Ascending aorta (tissue), 2 donors: ENCODE data around the gene FGD6. TPM values are rescaled to one million over a fixed set of nuclear protein-coding genes. Genes with fewer than 3 reads are reported as not detected.
A peak's percentile ranks its signal among the peaks of the same experiment; 100 is the strongest.

Experiments used
- DNase-seq, 2 donors: peaks; one replicate each; pipeline ENCODE4 v3.0.0-alpha.2; 2019; ENCODE audit warnings: low spot score in 2 of 2
- H3K27ac ChIP-seq, 2 donors: fragments of 200-600 bp; sonication (generic); one replicate each; pipeline ENCODE4 v1.5.1; 2016 to 2017; ENCODE audit warnings: mild to moderate bottlenecking in 1 of 2
- H3K27me3 ChIP-seq: fragments of 200-600 bp; sonication (generic); one replicate; pipeline ENCODE4 v1.5.1; 2017
- H3K36me3 ChIP-seq, 2 donors: fragments of 200-600 bp; sonication (generic); one replicate each; pipeline ENCODE4 v1.5.1; 2016
- H3K4me1 ChIP-seq, 2 donors: fragments of 200-600 bp; sonication (generic); one replicate each; pipeline ENCODE4 v1.5.1; 2016 to 2017; ENCODE audit warnings: mild to moderate bottlenecking in 1 of 2
- H3K4me3 ChIP-seq, 2 donors: fragments of 200-600 bp; sonication (generic); one replicate each; pipeline ENCODE4 v1.5.1; 2016 to 2017; ENCODE audit warnings: mild to moderate bottlenecking in 1 of 2
- H3K9me3 ChIP-seq, 2 donors: fragments of 200-600 bp; sonication (generic); one replicate each; pipeline ENCODE4 v1.5.1; 2016
- CTCF ChIP-seq, 3 experiments: fragments of 200-600 bp in 2 of 3; fragments of 450-650 bp in 1 of 3; sonication (generic) in 2 of 3; IDR thresholded peaks; one replicate each; pipeline ENCODE4 v1.5.1; 2016 to 2019; ENCODE audit warnings: antibody characterized with exemption in 3 of 3, mild to moderate bottlenecking in 1 of 3, moderate library complexity in 1 of 3
- intact Hi-C: fragments of 100-400 bp; cut with DNase I; formaldehyde crosslinking; loops from one replicate; pipeline ENCODE4 v1.15.1; 2023
- total RNA-seq: library from RNA; depleted of rRNA; stranded (reverse); fragments of >200 nt; gene quantifications from one replicate; pipeline ENCODE4 v1.1.0, GENCODE V29; 2016

The FGD6 gene
- total RNA-seq, 1 donor from 2014 or later = 2.0 TPM

- no peak for TF ChIP-seq CTCF (IDR thresholded peaks at IDR 0.05)
- peak overlapping the region; percentile 81 to 90 for H3K4me3 ChIP-seq
- H3K27ac ChIP-seq = peak overlapping the region; percentile 84 to 99
- H3K4me1 ChIP-seq = peaks cover 0 to 15% of the 10 kb centered on the region in 2 donors
- no peaks in the 10 kb centered on the region for H3K9me3 ChIP-seq
- H3K36me3 ChIP-seq = no peaks in the 10 kb centered on the region
- DNase-seq = peak in 1 of 2 donors; percentile 13
- intact Hi-C loops = loop anchor here (1.0 to 5.0 kb wide), 5 partner anchors 35 to 255 kb away; partner anchors contain the start of genes METAP2 and NR2C1
- no peaks in the 10 kb centered on the region for H3K27me3 ChIP-seq
These were observed 423 bp downstream of the FGD6 start for GRCh38 chr12:95216711-95217376.

GRCh38 chr12:95215949-95216348 is 1.3 kb downstream of the FGD6 start:
- Histone ChIP-seq H3K9me3 (no peaks in the 10 kb centered on the region), H3K36me3 (no peaks in the 10 kb centered on the region), H3K27ac (no peak overlapping the region), H3K27me3 (no peaks in the 10 kb centered on the region), H3K4me3 (peak overlapping the region; percentile 81 to 90), H3K4me1 (peaks cover 0 to 7% of the 10 kb centered on the region in 2 donors)
- intact Hi-C loops = loop anchor here (2.0 to 5.0 kb wide), 4 partner anchors 36 to 256 kb away; partner anchors contain the start of genes METAP2 and NR2C1
- DNase-seq = no peak
- no peak for TF ChIP-seq CTCF (IDR thresholded peaks at IDR 0.05)

DNA sequence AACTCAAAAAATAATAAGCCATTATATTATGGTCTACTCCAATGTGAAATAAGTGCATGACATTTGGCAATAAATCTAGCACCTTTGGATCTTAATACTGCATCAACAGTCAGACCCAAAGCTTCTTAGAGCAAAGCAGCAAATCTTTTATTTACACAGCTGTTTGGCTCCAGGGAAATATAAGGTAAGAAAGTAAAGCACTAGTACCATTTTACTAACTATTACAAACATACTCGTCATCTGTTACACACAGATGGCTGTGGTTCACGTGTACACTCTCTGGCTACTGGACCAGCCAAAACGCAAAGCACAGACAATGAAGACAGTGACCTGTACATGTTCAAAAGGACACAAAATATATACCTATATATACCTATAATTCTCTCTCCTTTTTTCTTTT is 2.8 kb downstream of the FGD6 start:
- no peaks in the 10 kb centered on the region for H3K27me3 ChIP-seq
- no peak for DNase-seq
- peaks cover 0 to 3% of the 10 kb centered on the region in 2 donors for H3K4me1 ChIP-seq
- no peaks in the 10 kb centered on the region for H3K9me3 ChIP-seq
- H3K27ac ChIP-seq = no peak overlapping the region
- no peak overlapping the region for H3K4me3 ChIP-seq
- intact Hi-C loops = no loop called here
- no peak for TF ChIP-seq CTCF (IDR thresholded peaks at IDR 0.05)
- no peaks in the 10 kb centered on the region for H3K36me3 ChIP-seq

DNA sequence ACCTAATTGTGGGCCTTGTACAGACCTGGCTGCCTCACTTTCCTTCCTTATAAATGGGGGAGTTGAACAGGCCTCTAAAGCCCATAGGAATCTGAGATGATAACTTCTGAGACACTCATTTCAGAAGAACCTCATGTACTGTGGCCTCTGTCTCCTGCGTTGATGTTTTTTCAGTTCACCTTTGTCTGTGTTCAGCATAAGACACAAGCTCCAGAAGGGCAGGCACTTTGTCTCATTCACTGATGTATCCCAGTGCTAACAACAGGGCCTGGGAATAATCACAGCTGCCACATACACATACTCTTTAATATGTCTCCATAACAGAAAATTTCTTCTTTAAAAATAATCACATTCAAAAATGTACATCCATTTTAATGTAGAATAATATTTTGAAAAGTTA is 3.3 kb downstream of the FGD6 start:
- no peak overlapping the region for H3K27ac ChIP-seq
- no peak for DNase-seq
- no peak for TF ChIP-seq CTCF (IDR thresholded peaks at IDR 0.05)
- no peaks in the 10 kb centered on the region for H3K9me3 ChIP-seq
- intact Hi-C loops = no loop called here
- H3K4me3 ChIP-seq = no peak overlapping the region
- no peaks in the 10 kb centered on the region for H3K27me3 ChIP-seq
- no peaks in the 10 kb centered on the region for H3K36me3 ChIP-seq
- H3K4me1 ChIP-seq = peaks cover 0 to 3% of the 10 kb centered on the region in 2 donors

DNA sequence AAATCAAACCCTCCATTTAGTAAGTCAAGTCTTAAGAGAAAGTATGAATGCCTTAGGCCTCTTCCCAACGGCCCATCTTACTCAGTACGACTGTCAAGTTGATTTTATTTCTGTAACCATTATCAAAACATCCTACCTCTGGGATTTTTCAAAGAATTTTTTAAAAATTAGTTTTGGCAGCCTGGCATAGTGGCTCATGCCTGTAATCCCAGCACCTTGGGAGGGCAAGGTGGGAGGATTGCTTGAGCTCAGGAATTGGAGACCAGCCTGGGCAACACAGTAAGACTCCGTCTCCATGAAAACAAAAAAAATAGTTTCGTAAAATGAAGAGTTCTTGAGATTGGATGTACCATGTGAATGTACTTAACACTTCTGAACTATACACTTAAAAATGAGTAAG is 4.1 kb downstream of the FGD6 start:
- intact Hi-C loops = no loop called here
- peaks cover 0 to 3% of the 10 kb centered on the region in 2 donors for H3K4me1 ChIP-seq
- no peaks in the 10 kb centered on the region for H3K27me3 ChIP-seq
- no peak for DNase-seq
- no peak for TF ChIP-seq CTCF (IDR thresholded peaks at IDR 0.05)
- no peak overlapping the region for H3K4me3 ChIP-seq
- no peak overlapping the region for H3K27ac ChIP-seq
- H3K36me3 ChIP-seq = no peaks in the 10 kb centered on the region
- no peaks in the 10 kb centered on the region for H3K9me3 ChIP-seq
